DMS53 treated with DMSO at 0.1 percent for 48 hours (cell line): Measurements from ENCODE around the gene AKAP6.
"Not testable (repeated sequence)": the region's sequence is repeated elsewhere in the genome, so short reads cannot be mapped to it uniquely, and the experiment has no call there.

Source experiments
- DNase-seq: peaks from one replicate; lab custom pipeline; 2025; ENCODE audit not compliant: unreplicated experiment; lab: John Stamatoyannopoulos, UW

Gene AKAP6

DNA sequence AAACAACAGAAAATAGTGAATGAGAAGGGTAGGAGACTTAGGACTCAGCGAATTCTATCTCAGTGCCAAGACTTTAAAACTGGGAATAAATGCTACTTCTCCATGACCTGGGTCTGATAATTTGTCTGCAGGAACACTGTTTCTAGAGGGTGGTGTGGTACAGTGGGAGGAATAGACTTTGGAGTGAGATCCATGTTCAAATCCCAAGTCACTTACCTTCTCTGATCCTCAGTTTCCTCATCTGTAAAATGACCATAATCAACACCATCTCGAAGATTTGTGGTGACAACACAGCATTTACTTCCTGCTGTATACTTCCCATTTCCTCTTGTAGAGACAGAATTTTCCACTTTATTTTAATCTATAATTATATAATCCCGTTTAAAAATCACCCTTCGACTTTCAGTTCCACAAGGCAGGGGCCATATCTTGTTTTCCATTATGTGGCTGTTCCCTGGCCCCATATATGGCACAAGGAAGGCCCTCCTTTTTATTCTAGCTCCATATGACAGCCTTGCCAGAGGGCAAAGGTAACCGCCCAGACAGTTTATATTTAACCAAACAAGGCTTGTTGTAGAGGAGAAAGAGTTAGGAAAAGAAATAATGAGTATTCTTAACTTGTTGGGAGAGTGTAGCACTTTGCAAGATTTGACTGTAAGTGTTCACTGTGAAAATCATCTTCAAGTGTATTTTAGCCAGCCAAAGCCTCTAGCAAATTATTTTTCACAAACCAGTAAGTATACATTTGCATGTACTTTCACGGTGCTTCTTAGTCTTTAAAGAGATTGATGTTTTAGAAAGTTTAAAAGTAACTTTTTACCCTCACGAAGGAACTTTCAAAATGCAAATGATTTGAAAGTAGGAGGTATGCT, 243.1 kb downstream of the AKAP6 start:
- no peak for DNase-seq

DNA sequence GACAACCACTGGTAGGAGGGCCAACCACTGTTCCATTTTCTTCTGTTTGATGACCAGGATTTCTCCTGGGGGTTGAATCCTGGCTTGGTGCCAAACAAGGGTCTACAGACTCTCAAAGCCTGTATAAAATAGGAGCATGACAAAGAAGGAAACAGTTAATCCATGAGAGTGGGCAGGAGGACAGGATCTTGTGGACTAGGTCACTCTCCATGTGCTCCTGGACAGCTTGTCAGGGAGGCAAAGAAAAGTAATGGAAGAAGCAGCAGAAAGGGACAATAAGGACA, 243.7 kb downstream of the AKAP6 start:
- DNase-seq = no peak

DNA sequence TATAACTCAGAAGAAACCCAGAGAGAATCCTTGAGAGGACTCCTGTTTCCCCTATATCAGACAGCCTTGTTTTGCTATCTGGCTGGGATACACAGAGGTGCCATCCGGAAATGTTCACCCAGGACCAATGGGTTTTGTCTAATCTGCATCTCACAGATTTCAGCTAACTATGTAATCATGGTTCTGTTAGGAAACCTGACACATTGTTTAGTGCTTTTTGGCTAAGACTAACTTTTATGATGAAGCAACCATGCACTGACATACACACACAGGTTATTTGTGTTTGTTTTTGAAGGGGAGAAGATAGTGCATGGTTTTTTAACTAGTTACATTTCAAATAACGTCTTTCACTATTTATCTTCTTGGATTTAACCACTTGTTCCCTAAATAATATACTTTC, 245.2 kb downstream of the AKAP6 start:
- DNase-seq = no peak

DNA sequence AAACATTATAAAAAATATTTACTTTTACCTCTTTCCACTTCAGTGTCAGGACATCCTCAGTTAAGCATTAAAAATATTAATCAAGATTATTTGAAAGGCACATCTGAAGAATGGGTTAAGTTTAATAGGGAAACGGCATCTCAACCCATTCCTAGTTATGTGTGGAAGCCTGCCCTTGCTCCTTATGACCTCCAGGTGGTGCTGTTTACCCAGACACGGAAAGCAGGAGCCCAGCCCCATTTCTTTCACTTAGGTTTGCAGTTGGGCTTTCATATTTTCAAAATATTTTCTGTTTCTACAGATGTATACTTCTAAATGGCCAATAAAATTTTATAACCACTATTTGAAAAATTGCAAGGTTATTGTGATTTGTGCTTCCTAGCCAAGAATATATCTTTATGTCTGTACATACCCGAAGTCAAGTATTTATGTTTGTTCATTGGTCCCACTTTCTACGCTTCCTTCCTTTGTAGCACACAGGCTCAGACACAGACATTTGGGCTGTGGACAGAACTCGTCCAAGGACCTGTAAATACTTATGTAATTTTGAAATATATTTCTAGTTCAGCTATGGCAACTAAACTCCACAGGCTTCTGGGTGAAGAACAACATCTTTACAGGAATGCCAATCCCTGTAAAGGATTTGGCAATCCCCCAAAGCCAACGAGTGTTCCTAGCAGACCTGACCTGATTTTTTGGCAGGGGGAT, 247.1 kb downstream of the AKAP6 start:
- DNase-seq = peak; percentile 18

DNA sequence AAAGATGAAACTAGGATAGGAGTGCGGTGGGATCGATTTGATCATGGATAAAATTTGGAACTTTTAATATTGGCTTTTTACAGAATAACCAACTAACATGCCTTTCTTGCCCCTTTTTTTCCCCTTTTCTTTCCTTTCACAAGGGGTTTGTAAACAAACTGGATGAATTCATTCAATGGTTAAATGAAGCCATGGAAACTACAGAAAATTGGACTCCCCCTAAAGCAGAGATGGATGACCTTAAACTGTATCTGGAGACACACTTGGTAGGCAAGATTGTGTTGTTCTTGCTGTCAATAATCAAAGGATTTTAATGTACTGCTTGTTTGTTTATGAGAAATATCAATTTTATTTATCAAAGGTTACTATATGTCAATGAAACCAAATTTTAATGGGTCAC, 247.9 kb downstream of the AKAP6 start:
- DNase-seq = no peak

DNA sequence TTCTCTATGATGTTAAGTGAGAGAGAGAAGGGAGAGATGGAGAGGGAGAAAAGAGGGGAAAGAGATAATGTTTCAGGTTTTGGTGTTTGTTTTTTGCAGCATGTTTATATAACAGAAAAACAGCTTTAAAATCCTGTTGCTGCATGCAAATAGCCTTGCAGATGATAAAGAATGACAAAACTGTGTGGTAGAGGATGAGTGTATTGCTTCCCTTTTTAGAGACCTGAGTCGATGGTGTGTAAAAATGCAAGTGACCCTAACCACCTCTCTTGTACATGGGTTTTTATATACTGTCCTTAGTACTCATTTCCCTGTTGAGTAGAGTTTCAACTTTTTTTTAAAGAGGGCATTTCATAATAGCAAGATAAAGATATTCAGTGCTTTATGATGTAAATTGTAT, 249.1 kb downstream of the AKAP6 start:
- DNase-seq = no peak

DNA sequence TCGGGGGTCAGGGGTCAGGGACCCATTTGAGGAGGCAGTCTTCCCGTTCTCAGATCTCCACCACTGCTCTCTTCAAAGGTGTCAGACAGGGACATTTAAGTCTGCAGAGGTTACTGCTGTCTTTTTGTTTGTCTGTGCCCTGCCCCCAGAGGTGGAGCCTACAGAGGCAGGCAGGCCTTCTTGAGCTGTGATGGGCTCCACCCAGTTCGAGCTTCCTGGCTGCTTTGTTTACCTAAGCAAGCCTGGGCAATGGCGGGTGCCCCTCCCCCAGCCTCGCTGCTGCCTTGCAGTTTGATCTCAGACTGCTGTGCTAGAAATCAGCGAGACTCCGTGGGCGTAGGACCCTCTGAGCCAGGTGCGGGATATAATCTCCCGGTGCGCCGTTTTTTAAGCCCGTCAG, 254.3 kb downstream of the AKAP6 start:
- DNase-seq = not testable (repeated sequence)

DNA sequence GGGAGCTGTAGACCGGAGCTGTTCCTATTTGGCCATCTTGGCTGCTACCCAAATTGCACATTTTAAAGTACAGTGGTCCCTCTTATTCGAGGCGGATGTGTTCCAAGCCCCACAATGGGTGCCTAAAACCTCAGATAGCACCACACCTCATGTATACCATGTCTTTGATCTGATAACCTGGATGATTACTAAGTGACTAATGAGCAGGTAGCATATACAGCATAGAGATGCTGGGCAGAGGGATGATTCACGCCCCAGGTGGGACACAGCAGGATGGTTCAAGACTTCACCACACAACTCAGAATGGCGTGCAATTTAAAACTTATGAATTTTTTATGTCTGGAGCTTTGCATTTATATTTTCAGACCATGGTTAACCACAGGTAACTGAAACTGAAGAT, 255.0 kb downstream of the AKAP6 start:
- no peak for DNase-seq

DNA sequence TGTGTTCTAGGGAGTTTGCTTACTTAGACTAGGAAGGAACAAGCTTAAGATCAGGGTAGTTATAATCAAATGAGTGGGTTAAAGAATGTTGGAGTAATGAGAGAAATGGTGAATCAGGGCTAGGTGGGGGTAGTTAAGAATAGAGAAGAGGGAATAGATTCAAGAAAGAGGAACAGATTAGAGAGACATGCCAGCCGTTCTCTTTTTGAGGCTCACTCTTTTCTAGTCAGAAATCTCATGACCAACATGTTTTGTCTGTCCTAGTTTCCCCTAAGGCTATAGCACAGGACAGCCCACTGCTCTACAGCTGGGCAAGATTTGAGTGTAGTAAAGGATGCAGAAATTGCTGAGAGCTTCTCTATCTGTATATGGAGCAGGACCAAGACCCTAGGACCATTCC, 258.4 kb downstream of the AKAP6 start:
- DNase-seq = no peak

DNA sequence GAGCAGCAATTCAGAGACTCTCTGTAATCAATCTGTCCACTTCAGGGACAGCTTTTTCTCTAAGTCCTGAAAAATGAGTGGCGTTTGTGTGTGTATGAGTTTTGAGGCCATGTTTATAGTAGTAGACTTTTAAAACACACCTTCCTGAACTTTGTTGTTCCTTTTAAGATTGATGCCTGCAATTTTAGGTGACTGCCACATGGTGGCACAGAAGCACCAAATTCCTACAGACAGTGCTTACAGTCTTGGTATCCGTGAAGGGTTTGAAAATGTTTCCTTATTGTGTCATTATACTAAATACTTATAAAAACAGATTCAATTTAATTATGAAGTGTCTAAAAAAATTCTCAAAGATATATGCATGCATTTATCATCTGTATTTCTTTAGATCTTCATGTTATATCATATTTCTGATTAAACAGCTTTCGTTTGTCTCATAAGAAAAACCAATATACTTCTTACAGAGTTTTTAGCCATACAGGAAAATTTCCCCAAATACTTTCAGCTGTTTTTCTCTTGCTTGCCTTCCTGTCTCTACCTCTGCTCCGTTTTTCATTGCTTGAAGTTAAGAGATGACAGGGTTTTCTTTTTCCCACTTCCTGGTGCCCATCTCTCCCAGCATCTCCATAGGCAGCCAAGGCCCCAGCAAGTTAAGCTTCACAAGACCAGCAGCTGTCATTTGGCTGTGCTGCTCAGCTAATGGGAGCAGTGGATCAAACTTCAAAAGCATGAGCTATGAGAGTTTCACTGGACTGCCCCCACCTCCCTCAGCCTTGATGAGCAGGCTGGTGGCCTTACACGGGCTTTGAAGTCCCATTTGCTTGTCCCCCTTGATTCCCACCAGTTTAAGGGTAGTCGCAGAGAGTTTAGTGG, 259.6 kb downstream of the AKAP6 start:
- DNase-seq = peak; percentile 19

DNA sequence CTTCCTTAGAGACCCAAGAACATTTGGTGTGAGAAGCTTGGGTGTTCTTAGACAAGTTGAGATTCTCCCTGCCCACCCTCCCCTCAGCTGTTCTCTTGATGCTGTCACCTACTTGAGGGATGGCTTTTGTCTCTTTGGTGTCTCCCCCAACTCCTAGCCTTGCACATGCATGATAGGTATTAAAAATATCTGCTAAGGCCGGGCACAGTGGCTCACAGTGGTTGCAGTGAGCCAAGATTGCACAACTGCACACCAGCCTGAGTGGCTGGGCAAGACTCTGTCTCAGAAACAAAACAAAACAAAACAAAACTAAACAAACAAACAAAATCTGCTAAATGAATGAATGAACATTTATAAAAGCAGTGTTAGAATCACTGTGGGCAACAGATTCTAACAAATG, 261.1 kb downstream of the AKAP6 start:
- DNase-seq = no peak

DNA sequence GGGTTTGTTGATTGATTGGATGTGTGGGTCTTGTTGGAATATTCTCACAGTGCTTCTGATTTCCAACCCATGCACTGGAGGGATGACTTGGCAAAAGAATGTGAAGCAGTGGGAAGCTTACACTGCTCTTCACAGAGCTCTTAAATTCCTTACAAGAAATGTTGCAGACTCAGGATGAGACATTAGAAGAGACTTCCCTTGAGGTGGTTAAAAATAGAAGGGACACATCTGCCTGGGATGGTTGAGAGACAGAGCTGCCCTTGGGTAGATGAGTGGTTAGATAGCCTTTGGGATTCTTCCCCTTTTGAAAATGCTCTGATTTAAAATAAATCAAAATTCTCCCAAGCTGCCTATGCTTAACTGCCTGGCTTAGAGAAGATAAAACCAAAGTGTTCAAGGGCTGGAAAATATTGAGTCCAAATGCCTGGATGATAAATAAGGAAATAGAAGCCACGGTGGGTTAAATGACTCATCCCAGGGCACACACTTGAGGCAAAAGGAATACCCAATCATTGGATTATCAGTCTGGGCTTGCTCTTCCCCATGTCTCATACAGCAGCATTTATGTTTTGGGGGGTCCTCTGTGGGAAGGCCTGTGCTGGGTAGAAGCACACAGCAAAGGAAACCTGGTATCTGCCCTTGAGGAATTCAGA, 264.3 kb downstream of the AKAP6 start:
- peak; percentile 12 for DNase-seq

DNA sequence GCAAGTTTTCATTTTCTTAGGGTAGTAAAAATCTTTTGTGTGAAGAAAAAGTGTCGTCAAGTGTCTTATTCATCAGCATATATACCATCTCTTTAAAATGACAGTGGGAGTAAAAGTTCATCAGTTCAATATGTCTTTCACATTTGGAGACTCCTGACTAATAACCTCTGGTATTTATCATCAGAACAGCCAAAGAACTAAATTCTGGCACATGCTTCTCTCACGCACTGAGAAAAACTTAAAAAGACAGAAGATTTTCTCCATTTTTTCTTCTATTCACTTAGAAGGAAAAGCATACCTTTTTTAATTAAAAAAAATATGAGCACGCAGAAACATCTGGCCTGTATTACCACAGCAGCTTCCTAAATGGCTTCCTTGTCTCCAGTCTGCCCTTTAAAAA, 265.7 kb downstream of the AKAP6 start:
- no peak for DNase-seq

DNA sequence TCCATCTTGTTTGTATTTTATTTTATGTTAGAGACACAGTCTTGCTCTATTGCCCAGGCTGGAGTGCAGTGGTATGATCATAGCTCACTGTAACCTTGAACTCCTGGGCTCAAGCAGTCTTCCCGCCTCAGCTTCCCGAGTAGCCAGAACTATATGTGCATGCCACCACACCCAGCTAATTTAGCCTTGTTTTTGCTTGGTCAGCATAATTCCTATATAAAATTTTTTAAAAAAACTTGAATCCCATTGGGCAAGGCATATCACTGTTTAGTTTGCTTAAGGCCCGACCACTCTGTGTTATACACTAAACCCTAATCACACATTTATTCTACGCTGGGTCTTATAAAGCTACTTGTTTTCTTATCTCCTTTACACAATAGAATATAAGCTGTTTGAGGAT, 266.4 kb downstream of the AKAP6 start:
- no peak for DNase-seq

DNA sequence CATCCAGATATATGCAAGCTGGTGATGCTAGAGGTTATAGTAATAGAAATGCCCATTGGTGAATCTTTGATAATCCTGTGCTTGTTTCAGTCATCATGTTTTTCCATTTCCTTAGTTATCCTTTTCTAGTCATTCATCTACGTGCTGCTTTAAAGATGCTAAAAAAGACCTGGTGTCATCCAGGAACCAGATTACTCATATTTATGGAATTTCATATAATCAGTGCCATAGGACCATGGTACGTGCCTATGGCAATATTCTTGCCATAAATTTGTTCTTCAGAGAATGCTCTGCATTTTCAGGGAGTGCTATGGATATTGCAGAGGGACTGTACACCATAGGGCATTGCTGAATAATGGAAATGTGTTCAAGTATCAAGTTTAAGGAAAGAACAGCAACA, 267.3 kb downstream of the AKAP6 start:
- no peak for DNase-seq

DNA sequence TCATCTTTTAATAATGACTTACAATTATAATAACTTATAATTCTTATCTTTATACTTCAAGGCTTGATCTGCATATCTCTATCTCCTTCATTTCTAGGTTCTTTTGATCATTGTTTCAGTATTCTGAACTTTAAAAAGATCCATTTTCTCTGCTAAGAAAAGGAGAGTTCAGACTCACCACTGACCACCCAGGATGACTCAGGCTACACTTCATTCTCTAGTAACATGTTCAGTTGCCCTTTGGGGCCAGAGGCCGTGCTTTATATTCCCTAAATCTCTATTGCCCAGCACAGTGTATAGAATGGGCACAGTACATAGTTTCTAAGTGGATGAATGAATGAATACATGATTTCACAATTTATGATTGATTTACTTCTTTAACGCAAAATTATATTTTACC, 268.7 kb downstream of the AKAP6 start:
- no peak for DNase-seq

DNA sequence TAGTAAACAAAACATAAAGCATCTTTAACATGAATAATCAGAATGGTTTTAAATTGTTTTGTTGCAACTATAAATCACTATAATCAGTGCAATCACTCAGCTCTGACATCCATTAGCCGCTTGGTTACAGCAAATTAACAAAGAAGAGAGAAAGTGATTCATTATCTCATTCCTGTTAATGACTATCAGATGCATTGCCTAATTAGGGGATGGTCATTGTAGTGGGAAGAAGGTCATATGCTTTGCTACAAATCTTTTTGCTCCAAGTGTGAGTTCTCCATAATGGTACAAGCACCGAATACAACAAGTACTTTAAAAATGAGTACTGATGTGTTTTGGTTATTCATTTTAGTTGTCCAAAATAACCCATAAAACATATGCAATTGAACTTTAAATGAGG, 272.0 kb downstream of the AKAP6 start:
- DNase-seq = no peak

DNA sequence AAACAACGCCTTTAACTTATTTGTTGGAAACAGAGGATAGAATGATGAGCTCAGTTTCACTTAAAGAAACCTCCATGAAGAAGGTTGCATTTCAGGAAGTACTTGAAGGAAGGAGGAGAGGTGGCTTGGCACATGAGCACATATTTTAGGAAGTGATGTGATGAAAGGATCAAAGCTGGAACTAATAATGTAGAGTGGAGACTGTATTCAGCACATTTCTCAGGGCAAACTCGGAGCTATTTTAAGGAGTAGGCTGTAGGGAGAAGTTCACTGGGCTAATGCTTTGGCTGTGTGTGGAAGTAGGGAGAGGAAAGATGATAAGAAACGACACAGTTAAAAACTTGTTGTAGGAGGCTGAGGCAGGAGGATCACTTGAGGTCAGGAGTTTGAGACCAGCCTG, 272.8 kb downstream of the AKAP6 start:
- no peak for DNase-seq

DNA sequence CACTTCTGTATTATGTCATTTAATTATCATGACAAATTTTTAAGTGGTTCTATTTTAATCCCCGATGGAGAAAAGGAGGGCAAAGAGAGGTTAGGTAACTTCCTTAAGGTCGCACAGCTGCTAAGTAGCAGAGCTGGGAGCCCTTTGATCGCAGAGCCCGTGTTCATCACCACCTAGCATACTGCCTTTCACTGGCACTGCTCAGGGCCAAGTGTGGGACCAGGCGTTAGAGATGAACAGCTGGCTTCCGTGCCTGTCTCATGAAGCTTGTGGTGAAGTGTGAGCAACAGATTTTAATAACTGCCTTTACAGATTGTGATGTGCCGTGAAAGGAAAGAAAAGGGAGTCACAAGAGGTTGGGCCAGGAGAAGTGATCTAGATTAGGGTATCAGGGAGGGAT, 273.6 kb downstream of the AKAP6 start:
- DNase-seq = no peak

DNA sequence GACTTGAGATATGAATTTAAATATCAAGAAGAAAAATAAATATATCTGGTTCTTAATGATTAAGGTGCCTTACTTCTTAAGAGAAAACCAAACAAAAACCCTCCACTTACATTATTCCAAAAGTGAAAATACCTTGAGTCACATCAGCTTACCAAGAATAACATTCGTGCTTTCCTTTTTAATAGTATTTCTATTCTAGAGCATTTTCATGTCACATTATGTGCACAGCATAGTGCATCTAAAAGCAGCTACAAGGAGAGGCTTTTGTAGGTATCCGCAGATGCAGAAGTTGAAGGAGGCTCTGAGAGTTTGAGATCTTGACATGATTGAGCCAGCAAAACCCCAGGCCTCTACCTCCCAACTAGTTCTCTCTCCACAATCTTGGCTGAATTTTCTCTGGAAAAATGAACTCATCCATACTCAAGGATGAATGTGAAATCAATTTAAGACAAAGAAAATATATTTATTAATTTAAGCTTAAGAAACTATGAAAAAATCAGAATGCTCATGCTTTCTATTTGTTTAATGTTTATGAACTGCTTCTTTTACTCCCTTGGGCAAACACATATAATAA, 275.0 kb downstream of the AKAP6 start:
- no peak for DNase-seq

DNA sequence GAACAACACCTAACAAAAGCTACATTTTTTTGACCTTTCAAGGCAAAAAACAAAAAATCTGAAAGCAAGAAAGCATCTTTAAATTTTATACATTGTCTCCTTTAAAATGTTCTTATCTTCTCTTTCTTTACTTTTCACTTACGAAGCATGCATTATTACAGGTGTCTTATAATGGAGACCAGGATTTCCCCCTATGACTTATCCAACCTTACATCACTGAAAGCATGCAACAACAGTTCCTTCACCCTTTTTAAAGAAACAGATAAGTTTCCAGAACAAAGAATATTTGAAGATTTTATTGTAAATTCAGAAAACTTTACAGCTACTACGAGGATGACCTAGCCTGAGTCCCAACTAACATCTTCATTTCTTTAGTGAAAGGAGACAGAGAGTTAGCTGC, 277.2 kb downstream of the AKAP6 start:
- DNase-seq = no peak
